WTC11 (cell line): ENCODE data around the gene SPART. TPM values are rescaled to one million over a fixed set of nuclear protein-coding genes. Genes with fewer than 3 reads are reported as not detected.

Experiments
- ATAC-seq: fragments of 200-7000 bp; cut with Tn5 transposase; 2 replicates; pipeline ENCODE4 v1.10.0; 2021; ENCODE audit warnings: mild to moderate bottlenecking, moderate library complexity
- CTCF ChIA-PET: fragments of 300-600 bp; sonication (Branson Sonifier 250); formaldehyde crosslinking; loops from one replicate; lab custom pipeline; 2021; ENCODE audit warnings: antibody characterized with exemption; lab: Charles Lee
- POLR2A ChIA-PET: fragments of 350-600 bp; sonication (Branson Sonifier 250); formaldehyde crosslinking; loops from one replicate; lab custom pipeline; 2021; ENCODE audit warnings: antibody characterized with exemption; lab: Charles Lee
- DNase-seq: peaks from one replicate; pipeline ENCODE4 v3.0.0; 2021; ENCODE audit warnings: low spot score
- H3K27ac Mint-ChIP-seq: 2 replicates; pipeline ENCODE4 v1.8.0; 2021; ENCODE audit warnings: mixed read lengths
- H3K27me3 Mint-ChIP-seq: 2 replicates; pipeline ENCODE4 v1.8.0; 2021; ENCODE audit warnings: low read depth, mild to moderate bottlenecking, moderate library complexity, mixed read lengths
- H3K36me3 Mint-ChIP-seq: 2 replicates; pipeline ENCODE4 v1.8.0; 2021; ENCODE audit warnings: mixed read lengths
- H3K4me1 Mint-ChIP-seq: 2 replicates; pipeline ENCODE4 v1.8.0; 2022; ENCODE audit warnings: mixed read lengths
- H3K4me3 Mint-ChIP-seq: 2 replicates; pipeline ENCODE4 v1.8.0; 2021; ENCODE audit warnings: mild to moderate bottlenecking, moderate library complexity, mixed read lengths
- H3K9me3 Mint-ChIP-seq: 2 replicates; pipeline ENCODE4 v1.8.0; 2021; ENCODE audit warnings: mixed read lengths
- ATF1 ChIP-seq: sonication (generic); formaldehyde crosslinking; IDR thresholded peaks from 2 replicates; pipeline ENCODE4 v1.8.1; 2023; ENCODE audit warnings: mild to moderate bottlenecking, moderate library complexity, missing genetic modification reagents
- ATF6 ChIP-seq: sonication (generic); formaldehyde crosslinking; IDR thresholded peaks from 2 replicates; pipeline ENCODE4 v1.8.1; 2023; ENCODE audit warnings: mild to moderate bottlenecking, missing genetic modification reagents
- CREB1 ChIP-seq: sonication (generic); formaldehyde crosslinking; IDR thresholded peaks from 2 replicates; pipeline ENCODE4 v1.8.0; 2023; ENCODE audit warnings: mild to moderate bottlenecking, missing genetic modification reagents
- EMX1 ChIP-seq: fragments of 250-450 bp; sonication (Bioruptor Pico); IDR thresholded peaks from 2 replicates; pipeline ENCODE4 v1.8.0; 2021; ENCODE audit warnings: mild to moderate bottlenecking
- ERG ChIP-seq: fragments of 250-450 bp; sonication (Bioruptor Pico); IDR thresholded peaks from 2 replicates; pipeline ENCODE4 v1.8.0; 2021; ENCODE audit warnings: mild to moderate bottlenecking
- ETV6 ChIP-seq: sonication (generic); formaldehyde crosslinking; IDR thresholded peaks from 2 replicates; pipeline ENCODE4 v1.8.1; 2022; ENCODE audit warnings: mild to moderate bottlenecking, missing genetic modification reagents
- FOXP1 ChIP-seq: sonication (generic); formaldehyde crosslinking; IDR thresholded peaks from 2 replicates; pipeline ENCODE4 v1.8.0; 2022; ENCODE audit warnings: missing genetic modification reagents, mild to moderate bottlenecking, moderate library complexity, borderline replicate concordance
- GTF2I ChIP-seq: fragments of 250-450 bp; sonication (Bioruptor Pico); conservative IDR thresholded peaks from 2 replicates; pipeline ENCODE4 v1.4.0; 2021; ENCODE audit warnings: mild to moderate bottlenecking
- MYBL2 ChIP-seq: sonication (generic); formaldehyde crosslinking; IDR thresholded peaks from 2 replicates; pipeline ENCODE4 v1.8.1; 2023; ENCODE audit warnings: mild to moderate bottlenecking, moderate library complexity, missing genetic modification reagents
- NFE2L1 ChIP-seq: sonication (generic); formaldehyde crosslinking; IDR thresholded peaks from 2 replicates; pipeline ENCODE4 v1.8.1; 2023; ENCODE audit warnings: missing genetic modification reagents
- OVOL2 ChIP-seq: fragments of 250-450 bp; sonication (Bioruptor Pico); IDR thresholded peaks from 2 replicates; pipeline ENCODE4 v1.9.0; 2021; ENCODE audit warnings: mild to moderate bottlenecking, borderline replicate concordance
- PRRX2 ChIP-seq: fragments of 250-450 bp; sonication (Bioruptor Pico); IDR thresholded peaks from 2 replicates; pipeline ENCODE4 v1.8.0; 2021; ENCODE audit warnings: mild to moderate bottlenecking
- RORB ChIP-seq: fragments of 250-450 bp; sonication (Bioruptor Pico); IDR thresholded peaks from 2 replicates; pipeline ENCODE4 v1.9.0; 2021; ENCODE audit warnings: mild to moderate bottlenecking
- SOX15 ChIP-seq: fragments of 250-450 bp; sonication (Bioruptor Pico); IDR thresholded peaks from 2 replicates; pipeline ENCODE4 v1.9.0; 2021; ENCODE audit warnings: mild to moderate bottlenecking
- USF1 ChIP-seq: sonication (generic); formaldehyde crosslinking; IDR thresholded peaks from 2 replicates; pipeline ENCODE4 v1.8.0; 2022; ENCODE audit warnings: mild to moderate bottlenecking, missing genetic modification reagents
- ZBTB21 ChIP-seq: sonication (generic); formaldehyde crosslinking; IDR thresholded peaks from 2 replicates; pipeline ENCODE4 v1.8.1; 2023; ENCODE audit warnings: mild to moderate bottlenecking, missing genetic modification reagents, borderline replicate concordance
- ZNF121 ChIP-seq: sonication (generic); formaldehyde crosslinking; IDR thresholded peaks from 2 replicates; pipeline ENCODE4 v1.8.0; 2023; ENCODE audit warnings: missing genetic modification reagents
- total RNA-seq: library from RNA; stranded (reverse); gene quantifications from 3 replicates; pipeline ENCODE4 v1.2.3, GENCODE V29; 2021
- TF ChIP-seq, protein P1 (sequence below): sonication (generic); formaldehyde crosslinking; IDR thresholded peaks from 2 replicates; pipeline ENCODE4 v1.8.0; 2022; ENCODE audit warnings: missing genetic modification reagents
- TF ChIP-seq, protein P2 (sequence below): sonication (generic); formaldehyde crosslinking; IDR thresholded peaks from 2 replicates; pipeline ENCODE4 v1.8.0; 2022; ENCODE audit warnings: mild to moderate bottlenecking, missing genetic modification reagents
- TF ChIP-seq, protein P3 (sequence below): sonication (generic); formaldehyde crosslinking; IDR thresholded peaks from 2 replicates; pipeline ENCODE4 v1.8.1; 2023; ENCODE audit warnings: mild to moderate bottlenecking, missing genetic modification reagents, moderate library complexity
- TF ChIP-seq, protein P4 (sequence below): sonication (generic); formaldehyde crosslinking; IDR thresholded peaks from 2 replicates; pipeline ENCODE4 v1.8.1; 2022; ENCODE audit warnings: low read depth, mild to moderate bottlenecking, moderate library complexity, missing genetic modification reagents, borderline replicate concordance

SPART gene
- total RNA-seq, 1 experiment from 2014 or later, result 95.7 TPM

GRCh38 chr13:36363366-36363863, 17.2 kb upstream of the SPART start:
- CTCF ChIA-PET, result interaction anchor here (1.4 kb wide), 1 partner anchor 17 kb away, joined by 5 read pairs; no protein-coding TSS in a partner anchor
- no peak for DNase-seq
- peaks cover 8% of the 10 kb centered on the region; the same call in 1 of the 2 replicates for H3K9me3 Mint-ChIP-seq

DNA sequence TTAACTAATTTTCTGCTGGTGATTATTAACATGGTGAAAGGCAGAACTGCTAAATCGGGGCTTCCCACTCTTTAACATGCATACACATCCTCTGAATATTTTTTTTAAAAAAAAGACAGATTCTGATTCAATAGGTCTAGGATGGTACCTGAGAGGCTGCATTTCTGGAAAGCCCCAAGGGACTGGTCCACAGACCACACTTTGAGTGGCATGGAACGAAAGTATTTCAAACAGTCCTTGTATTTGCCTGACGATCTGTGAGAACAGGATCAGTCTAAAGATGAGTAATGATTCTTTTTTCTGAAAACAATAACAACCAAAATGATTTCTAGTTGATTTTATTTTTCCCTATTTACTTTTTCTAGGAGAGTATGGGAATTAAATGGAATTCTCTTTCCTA, 16.7 kb upstream of the SPART start:
- H3K27ac Mint-ChIP-seq, result no peak overlapping the region
- H3K27me3 Mint-ChIP-seq, result no peaks in the 10 kb centered on the region
- H3K36me3 Mint-ChIP-seq, result peaks cover 12% of the 10 kb centered on the region
- no peak overlapping the region for H3K4me3 Mint-ChIP-seq
- ChIA-PET CTCF (no interaction called here), POLR2A (interaction anchor here (0.7 kb wide), 1 partner anchor 488 kb away, joined by 3 read pairs; no protein-coding TSS in a partner anchor)
- DNase-seq (no peak), ATAC-seq (no peak)
- peaks cover 5% of the 10 kb centered on the region for H3K4me1 Mint-ChIP-seq
- TF ChIP-seq GTF2I (CRISPR knock-in tag) (no peak), MYBL2 (CRISPR knock-in tag) (no peak), ZNF121 (CRISPR knock-in tag) (no peak), OVOL2 (CRISPR knock-in tag) (no peak), NFE2L1 (CRISPR knock-in tag) (no peak), ZBTB21 (no peak), EMX1 (CRISPR knock-in tag) (no peak), ETV6 (no peak), ERG (CRISPR knock-in tag) (no peak), PRRX2 (CRISPR knock-in tag) (no peak), RORB (no peak), CREB1 (CRISPR knock-in tag) (no peak), FOXP1 (CRISPR knock-in tag) (no peak), ATF6 (CRISPR knock-in tag) (no peak)
- TF ChIP-seq, protein P1, sequence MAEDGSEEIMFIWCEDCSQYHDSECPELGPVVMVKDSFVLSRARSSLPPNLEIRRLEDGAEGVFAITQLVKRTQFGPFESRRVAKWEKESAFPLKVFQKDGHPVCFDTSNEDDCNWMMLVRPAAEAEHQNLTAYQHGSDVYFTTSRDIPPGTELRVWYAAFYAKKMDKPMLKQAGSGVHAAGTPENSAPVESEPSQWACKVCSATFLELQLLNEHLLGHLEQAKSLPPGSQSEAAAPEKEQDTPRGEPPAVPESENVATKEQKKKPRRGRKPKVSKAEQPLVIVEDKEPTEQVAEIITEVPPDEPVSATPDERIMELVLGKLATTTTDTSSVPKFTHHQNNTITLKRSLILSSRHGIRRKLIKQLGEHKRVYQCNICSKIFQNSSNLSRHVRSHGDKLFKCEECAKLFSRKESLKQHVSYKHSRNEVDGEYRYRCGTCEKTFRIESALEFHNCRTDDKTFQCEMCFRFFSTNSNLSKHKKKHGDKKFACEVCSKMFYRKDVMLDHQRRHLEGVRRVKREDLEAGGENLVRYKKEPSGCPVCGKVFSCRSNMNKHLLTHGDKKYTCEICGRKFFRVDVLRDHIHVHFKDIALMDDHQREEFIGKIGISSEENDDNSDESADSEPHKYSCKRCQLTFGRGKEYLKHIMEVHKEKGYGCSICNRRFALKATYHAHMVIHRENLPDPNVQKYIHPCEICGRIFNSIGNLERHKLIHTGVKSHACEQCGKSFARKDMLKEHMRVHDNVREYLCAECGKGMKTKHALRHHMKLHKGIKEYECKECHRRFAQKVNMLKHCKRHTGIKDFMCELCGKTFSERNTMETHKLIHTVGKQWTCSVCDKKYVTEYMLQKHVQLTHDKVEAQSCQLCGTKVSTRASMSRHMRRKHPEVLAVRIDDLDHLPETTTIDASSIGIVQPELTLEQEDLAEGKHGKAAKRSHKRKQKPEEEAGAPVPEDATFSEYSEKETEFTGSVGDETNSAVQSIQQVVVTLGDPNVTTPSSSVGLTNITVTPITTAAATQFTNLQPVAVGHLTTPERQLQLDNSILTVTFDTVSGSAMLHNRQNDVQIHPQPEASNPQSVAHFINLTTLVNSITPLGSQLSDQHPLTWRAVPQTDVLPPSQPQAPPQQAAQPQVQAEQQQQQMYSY (CRISPR knock-in tag), result no peak
- TF ChIP-seq, protein P2, sequence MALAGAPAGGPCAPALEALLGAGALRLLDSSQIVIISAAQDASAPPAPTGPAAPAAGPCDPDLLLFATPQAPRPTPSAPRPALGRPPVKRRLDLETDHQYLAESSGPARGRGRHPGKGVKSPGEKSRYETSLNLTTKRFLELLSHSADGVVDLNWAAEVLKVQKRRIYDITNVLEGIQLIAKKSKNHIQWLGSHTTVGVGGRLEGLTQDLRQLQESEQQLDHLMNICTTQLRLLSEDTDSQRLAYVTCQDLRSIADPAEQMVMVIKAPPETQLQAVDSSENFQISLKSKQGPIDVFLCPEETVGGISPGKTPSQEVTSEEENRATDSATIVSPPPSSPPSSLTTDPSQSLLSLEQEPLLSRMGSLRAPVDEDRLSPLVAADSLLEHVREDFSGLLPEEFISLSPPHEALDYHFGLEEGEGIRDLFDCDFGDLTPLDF, result no peak
- TF ChIP-seq, protein P3, sequence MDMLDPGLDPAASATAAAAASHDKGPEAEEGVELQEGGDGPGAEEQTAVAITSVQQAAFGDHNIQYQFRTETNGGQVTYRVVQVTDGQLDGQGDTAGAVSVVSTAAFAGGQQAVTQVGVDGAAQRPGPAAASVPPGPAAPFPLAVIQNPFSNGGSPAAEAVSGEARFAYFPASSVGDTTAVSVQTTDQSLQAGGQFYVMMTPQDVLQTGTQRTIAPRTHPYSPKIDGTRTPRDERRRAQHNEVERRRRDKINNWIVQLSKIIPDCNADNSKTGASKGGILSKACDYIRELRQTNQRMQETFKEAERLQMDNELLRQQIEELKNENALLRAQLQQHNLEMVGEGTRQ (CRISPR knock-in tag), result no peak
- peaks cover 8% of the 10 kb centered on the region; the same call in 1 of the 2 replicates for H3K9me3 Mint-ChIP-seq

More at GRCh38 chr13:36363366-36363863, 17.2 kb upstream of the SPART start:
- no peak overlapping the region for H3K27ac Mint-ChIP-seq
- TF ChIP-seq SOX15 (CRISPR knock-in tag) (no peak), ATF1 (CRISPR knock-in tag) (no peak), USF1 (CRISPR knock-in tag) (no peak)
- TF ChIP-seq, protein P4, sequence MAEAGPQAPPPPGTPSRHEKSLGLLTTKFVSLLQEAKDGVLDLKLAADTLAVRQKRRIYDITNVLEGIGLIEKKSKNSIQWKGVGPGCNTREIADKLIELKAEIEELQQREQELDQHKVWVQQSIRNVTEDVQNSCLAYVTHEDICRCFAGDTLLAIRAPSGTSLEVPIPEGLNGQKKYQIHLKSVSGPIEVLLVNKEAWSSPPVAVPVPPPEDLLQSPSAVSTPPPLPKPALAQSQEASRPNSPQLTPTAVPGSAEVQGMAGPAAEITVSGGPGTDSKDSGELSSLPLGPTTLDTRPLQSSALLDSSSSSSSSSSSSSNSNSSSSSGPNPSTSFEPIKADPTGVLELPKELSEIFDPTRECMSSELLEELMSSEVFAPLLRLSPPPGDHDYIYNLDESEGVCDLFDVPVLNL (CRISPR knock-in tag), result no peak
- TF ChIP-seq, all 79 proteins: peak for 0
- Mint-ChIP-seq H3K4me1 (peaks cover 5% of the 10 kb centered on the region), H3K4me3 (no peak overlapping the region), H3K27me3 (no peaks in the 10 kb centered on the region), H3K36me3 (peaks cover 12% of the 10 kb centered on the region)
- POLR2A ChIA-PET, result interaction anchor here (0.7 kb wide), 1 partner anchor 488 kb away, joined by 3 read pairs; no protein-coding TSS in a partner anchor
- ATAC-seq, result no peak
